HG03354 (cell line): ENCODE results near the gene ELOVL6.
"Not testable (repeated sequence)": the region's sequence is repeated elsewhere in the genome, so short reads cannot be mapped to it uniquely, and the experiment has no call there.

Source experiments
- ATAC-seq: cut with Tn5 transposase; IDR thresholded peaks from one replicate; pipeline ENCODE4 v1.9.1; 2021; ENCODE audit warnings: mild to moderate bottlenecking; ENCODE audit not compliant: unreplicated experiment, poor library complexity, severe bottlenecking

ELOVL6 gene

DNA sequence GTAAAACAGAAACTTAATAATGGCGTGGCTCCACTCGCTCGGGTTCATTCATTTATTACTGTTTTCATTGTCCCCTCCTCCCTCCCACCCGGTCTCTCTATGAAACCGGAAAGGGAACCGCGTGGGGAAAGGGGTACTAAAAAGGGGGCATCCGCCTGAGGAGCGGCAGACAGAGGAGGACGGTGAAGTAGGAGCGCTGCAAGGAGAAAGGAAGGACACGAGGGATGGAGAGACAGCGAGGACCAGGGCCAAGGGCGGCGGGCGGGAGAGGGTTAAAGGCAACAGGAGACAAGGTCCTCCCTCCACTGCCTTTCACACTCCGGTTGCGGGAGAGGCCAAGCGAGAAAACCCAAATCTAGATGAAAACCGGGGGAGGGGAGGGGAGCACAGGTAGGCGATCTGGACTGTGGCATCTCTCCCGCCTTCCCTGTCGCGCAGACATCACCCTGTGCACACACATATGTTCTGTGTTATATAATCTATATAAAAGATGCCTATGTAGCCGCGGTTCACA, 829 bp downstream of the ELOVL6 start:
- ATAC-seq = peak; percentile 16

DNA sequence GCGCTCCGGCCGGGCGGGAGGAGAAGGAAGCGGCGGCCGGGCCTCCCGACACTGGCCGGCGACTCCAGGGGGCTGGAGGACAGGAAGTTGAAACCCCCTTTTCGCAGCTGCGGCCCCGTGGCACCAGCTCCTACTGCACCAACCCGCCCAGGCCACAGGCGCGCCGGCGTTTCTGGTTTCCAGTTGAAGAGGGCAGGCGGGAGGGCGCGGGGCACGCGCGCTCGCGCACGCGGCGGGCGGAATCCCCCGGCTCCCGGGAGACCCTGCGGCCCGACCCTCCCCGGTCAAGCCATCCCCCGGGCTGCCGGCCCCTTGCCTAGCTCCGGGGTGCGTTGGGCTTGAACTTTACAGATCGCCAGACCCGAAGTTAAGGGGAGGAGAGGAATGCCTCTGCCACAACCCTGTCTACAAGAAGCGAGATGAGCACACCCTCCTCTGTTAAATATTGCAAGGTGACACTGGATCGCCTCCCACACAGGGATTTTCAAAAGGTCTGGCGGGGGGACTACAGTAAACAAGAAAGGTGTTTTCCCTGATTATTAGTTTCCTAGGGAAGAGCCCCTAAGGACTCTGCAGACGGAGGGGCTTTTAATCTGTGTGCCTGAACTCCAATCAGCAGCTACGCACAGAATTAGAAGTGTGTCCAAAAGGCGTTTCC, 1.4 kb downstream of the ELOVL6 start:
- peak; percentile 39 for ATAC-seq

DNA sequence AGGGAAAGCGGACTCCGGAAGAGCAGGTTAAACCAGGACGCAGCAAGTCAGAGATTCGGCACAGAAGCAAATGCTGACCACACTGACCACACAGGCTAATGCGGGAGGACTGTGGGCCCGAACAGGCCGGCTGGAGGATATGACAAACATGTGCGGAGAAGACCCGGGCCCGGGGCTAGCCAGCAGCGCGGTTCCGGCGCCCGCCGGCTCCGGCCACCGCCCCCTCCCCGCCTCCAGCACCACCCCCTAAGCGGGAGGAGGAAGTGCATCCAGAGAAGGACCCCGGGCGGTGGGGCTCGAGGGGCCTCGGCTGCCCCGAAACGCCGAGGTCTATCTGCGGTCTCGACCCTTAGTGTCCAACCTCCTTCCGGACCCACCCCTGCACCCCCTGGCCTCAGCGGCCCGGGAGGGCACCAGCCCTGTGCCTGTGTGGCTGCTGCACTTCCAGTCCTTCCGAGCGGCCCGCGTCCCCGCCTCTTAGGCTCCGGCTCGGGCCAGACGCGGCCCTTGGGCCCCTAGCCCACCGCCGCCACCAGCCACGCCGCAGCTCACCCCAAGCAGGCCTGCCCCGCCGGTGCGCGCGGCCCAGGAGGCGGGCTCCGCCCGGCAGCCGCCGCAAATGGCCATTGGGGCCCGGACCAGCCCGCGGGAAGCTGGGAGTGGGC, 2.1 kb downstream of the ELOVL6 start:
- ATAC-seq = peak; percentile 25

DNA sequence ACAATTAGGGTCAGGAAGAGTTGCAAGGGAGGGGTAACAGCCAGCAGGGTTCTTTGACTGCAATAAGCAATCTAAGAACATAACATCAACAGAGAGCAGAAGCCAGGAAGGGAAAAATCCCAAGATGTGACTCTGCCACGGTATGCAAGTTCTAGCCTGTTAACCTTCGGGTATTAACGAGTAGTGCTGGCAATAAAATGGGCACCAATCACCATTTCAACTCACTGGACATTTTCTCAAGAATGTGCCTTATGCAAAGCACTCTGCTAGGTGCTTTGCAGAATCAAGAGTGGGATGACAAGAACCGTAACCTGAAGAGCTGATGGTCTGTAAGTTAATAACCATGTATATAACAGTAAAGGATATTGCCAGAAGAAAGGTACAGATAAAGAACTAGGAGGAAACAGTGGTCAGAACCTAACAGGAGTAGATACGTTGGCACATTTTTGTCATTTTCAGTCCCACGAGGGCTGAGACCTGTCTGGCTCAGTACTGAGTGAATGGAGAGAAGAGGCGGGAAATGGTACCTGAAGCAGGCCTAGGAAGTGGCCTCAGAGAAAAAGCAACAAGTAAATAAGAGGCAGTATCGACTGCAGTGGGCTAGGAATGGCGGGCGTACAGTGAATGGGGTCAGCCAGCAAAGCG, 2.7 kb downstream of the ELOVL6 start:
- ATAC-seq = peak; percentile 2

DNA sequence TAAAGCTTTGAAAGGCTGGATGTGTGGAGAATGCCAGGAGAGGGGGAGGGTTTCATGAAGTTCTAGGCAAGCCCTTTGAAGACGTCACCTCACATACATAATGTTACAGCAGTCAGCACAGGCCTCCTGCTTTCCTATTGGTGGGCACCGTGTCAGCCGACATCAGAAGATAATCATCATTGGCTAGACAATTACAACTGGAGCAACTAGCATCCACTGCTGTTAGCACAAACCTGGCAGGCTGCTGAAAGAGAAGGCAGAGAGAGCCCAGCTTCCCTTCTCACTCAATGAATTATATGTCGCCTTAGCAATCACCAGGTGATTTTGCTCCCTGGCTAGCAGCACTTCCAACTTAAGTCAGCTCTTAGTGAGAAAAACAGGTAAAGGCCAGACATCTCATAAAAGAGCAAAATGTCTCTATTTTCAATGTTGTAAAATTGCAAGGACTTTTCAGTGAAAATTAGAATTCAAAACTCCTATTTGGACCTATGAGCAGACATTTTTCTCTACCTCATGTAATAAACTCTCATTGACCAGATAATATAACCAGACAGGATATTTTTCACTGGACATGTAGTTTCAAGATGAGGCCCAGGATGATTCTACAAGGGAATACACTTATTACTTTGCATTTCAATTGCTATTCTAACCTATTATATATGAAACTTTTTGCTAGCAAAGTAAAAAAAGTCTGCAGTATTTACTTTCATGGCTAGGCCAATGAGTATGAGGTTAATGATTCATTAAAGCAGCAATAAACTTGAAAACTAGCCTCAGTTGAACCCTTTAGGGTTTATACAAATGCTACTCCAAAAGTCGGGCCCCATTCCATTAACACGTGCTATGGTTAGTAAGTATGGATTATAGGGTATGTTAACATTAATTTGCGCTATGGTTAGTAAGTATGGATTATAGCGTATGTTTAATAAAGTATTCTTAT, 4.3 kb downstream of the ELOVL6 start:
- peak; percentile 80 for ATAC-seq

DNA sequence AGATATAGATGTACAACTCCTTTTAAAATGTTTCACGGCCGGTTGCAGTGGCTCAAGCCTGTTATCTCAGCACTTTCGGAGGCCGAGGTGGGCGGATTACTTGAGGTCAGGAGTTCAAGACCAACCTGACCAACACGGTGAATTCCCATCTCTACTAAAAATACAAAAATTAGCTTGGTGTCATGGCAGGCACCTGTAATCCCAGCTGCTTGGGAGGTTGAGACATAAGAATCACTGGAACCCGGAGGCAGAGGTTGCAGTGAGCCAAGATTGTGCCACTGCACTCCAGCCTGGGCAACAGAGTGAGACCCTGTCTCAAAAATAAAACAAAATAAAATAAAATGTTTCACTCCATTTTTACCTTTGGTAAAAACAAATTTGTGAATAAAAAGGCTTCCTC, 5.1 kb downstream of the ELOVL6 start:
- ATAC-seq = not testable (repeated sequence)

DNA sequence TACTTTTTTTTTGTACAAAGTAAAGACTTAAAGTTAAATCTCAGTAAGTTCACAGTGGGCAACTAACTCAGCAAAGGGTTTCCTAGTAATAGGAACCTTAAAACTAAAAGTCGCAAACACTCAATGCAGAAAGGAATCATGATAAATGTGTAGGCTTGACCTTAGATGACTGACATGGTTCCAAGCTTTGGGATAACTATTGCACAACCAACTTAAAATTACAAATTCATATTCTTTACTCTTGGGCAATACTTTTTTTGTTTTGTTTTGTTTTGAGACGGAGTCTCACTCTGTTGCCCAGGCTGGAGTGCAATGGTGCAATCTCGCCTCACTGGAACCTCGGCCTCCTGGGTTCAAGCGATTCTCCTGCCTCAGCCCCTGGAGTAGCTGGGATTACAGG, 8.2 kb downstream of the ELOVL6 start:
- ATAC-seq = no peak

DNA sequence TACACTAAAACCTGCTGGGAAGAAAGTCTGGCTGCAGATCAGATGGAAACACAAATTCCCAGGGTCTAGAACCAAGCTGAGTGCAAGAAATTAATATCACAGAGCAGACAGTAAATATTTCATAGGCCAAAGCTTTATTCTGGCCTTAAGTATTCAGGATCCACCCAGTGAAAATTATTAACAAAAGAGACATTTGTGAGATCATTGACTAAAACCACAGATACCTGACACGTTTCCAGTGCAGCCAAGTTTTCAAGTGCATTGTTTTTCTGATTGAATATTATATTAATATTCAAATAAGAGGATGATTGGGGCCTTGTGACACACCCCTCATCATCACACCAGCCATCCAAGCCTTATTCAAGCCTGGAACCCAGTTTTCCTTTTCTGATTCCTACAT, 10.3 kb downstream of the ELOVL6 start:
- peak; percentile 77 for ATAC-seq

DNA sequence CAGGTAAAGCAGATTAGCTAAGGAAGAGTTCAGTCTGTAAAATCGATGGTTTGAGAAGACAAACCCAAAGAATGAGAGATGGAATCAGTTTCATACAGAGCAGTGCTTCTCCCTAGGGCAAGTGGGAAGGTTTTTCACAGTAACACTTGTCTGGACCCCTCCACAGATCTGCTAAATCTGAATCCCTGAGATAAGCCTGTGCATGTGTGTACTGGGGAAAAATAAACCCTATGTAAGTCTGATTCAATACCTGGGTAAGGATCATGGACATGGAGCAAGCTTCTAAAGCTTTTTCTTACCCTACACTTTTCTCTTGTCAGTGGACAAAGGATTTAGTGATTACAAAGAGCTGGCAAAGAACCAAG, 13.6 kb downstream of the ELOVL6 start:
- no peak for ATAC-seq

DNA sequence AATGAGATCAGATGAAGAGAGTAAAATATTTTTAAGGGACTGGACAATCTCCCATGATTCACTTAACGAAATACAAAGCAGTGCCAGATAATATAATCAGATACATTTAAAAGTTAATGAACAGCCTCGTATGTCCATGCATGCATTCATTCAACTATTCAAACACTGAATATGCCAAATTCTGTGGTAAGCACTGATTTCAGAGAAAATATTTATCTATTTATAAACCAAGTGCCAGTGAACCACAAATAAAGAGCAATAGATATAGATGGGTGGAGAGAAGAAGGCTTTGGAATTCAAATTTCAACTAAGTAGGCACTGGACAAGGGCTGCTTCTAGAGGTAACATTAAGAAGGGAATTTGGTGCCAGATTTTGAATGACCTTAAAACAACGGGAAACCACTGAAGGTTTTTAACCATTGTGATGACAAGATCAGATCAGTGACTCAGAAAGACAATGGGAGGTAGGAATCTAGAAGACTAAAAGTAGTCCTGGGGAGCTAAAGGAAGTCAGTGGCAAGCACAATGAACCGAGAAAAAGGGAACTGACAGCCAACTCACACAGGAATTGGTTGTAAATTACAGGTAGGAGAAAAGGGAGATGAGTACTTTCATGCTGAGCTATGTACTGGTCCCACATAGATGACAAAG, 14.2 kb downstream of the ELOVL6 start:
- no peak for ATAC-seq

DNA sequence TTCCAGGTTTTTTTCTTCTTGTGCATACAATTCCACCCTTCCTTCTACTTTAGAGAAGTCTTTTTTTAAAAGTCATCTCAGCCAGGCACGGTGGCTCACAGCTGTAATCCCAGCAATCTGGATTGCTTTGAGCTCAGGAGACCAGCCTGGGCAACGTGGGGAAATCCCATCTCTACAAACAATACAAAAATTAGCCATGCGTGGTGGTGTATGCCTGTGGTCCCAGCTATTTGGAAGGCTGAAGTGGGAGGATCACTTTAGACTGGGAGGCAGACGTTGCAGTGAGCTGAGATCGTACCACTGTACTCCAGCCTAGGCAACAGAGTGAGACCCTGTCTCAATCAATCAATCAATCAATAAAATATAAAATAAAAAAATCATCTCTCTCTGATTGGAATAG, 14.8 kb downstream of the ELOVL6 start:
- ATAC-seq = no peak

DNA sequence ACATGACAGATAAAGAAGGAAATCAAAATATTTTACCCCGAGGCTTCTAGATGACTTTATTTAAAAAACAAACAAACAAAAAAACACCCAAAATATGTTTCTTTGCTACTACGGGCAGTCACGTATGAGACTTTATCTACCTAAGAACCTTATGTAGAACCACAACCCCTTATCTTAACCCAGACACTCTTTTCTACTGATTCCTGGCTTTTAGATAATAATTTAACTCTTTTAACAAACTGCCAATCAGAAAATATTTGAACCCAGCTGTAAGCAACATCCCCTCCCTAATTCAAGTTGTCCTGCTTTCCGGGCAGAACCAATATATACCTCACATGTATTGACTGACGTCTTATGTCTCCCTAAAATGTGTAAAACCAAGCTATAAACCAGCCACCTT, 15.4 kb downstream of the ELOVL6 start:
- no peak for ATAC-seq

DNA sequence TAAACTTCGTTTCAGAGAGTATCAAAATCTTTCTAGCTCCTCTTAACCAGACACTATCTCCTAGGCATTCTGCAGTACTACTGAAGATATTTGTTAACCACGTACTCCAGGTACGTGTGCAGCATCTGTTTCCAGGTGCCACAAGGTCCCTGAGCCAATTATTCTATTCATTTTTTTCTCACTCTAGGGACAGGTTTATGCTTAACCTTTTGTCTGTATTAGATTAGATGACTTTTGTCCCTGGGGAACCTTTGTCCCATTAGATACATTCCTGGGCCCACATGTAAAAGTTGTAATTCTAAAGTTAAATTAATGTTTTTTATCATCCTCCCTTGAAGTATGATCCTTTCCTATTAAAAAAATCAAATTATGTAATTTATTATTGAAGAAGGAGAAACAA, 16.5 kb downstream of the ELOVL6 start:
- no peak for ATAC-seq

DNA sequence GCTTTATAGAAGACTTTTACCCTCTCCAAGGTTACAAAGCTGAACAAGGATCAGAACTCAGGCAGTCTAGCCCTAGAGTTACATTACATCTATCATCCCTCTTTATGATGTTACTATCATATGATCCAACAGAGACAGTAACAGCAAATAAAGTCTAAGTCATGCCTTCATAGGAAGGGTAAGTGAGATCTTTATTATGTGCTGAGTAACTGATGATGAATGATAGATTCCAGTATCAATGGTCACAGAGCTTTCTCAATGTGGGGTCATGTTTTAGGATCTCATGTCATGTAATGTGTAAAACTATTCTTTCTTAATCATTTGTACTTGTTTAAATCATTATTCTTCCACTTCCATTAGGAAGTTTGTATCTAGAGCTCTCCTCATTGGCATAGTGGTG, 22.8 kb downstream of the ELOVL6 start:
- ATAC-seq = no peak

DNA sequence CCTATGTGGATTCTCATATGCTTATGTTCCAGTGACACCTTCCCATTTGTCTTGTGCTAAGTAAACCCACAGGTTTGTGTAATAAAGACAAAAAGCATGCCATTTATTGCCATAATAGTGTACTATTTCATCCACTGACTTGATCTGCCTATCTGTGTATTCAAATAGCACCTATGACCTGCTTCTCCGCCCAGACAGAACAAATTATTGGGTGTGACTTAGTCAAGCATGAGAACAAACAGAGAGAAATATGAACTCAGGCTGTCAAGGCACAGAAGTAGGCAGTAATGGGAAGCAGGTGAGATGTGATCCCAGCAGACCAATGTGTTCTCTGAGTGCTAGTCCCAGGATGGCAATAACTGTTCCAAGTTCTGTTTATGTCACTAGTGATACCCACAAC, 25.4 kb downstream of the ELOVL6 start:
- no peak for ATAC-seq

DNA sequence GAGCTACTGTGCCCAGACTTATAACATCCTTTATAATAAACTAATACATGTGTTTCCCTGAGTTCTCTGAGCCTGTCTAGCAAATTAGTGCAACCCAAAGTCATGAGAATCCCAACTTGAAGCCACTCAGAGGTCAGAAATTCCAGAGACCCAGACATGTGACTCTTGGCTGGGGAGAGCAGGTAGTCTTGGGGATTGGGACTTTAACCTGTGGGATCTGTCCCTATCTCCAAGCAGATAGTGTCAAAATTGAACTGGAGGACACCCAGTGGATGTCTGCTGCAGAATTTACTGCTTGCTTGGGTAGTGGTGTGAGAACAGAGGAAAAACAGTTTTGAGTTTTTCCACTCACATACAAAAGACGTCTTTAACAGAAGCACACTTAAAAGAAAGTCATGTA, 26.4 kb downstream of the ELOVL6 start:
- no peak for ATAC-seq

DNA sequence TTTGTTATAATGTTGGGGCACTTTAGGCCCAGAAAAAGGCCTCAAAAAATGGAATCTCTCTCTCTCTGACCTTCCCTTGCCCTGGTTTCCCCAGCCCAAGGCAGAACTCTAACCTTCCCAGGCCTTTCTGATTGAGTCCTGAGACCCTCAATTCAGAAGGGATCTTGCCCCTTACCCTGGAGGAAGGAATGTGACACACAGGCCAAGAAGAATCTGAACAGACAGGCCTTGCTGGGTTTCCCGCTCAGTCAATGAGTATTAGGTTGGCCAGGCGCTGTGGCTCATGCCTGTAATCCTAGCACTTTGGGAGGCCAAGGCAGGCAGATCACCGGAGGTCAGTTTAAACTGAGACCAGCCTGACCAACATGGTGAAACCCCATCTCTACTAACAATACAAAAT, 27.6 kb downstream of the ELOVL6 start:
- no peak for ATAC-seq

DNA sequence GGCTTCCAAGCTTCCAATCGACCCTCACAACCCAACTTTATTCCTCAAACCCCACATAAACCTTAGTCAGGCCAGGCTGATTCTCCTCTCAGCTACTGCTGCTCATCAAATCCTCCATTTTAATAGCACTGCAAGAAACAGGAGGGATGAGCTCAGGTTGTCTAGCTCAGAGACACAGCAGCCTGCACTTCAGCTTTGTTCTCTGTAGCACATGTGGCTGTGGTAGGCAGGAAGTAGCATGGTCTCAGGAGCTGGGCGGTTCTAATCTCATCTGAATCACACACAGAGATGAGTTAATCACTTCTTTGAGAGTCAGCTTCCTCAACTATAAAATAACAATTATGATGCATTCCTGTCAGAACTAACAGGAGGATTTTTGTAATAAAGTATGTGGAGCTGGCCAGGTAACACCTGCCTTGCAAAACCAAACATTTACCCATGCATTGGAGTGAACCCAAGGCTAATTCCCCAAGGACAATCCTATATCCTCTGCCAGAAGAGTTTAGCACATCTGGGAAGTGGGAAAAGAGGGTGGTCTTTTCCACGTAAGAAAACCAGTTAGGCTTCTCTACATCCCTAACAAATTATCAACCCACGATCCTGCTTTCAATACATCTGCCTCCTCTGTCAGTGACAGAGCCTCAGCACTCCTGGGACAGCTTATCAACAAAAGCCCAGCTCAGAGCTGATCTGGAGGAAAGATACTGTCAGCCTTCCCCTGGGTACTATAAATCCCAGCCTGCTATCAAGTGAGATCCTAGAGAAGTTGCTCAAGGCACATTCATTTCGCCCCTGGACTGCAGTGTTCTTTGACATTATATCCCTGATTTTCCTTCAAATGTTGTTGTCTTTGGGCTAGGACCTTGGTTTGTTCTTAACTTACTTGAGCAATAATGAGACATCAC, 32.8 kb downstream of the ELOVL6 start:
- peak; percentile 92 for ATAC-seq

DNA sequence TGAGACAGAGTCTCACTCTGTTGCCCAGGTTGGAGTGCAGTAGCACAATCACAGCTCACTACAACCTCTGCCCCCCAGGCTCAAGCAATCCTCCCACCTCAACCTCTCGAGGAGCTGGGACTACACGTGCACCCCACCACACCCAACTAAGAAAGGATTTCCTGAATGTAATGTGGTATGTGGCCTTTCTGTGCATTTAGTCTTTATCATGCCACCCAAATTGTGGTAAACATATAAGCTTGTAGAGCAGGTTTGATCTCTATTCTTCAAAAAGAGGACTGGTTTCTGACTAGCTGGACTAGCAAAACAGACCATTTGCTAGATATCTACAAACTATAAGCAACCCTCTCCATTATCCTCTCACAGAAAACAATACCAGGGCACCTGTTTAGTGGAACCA, 33.6 kb downstream of the ELOVL6 start:
- ATAC-seq = peak; percentile 8
